ENCODE results near the gene CAAP1.

CAAP1 gene

DNA sequence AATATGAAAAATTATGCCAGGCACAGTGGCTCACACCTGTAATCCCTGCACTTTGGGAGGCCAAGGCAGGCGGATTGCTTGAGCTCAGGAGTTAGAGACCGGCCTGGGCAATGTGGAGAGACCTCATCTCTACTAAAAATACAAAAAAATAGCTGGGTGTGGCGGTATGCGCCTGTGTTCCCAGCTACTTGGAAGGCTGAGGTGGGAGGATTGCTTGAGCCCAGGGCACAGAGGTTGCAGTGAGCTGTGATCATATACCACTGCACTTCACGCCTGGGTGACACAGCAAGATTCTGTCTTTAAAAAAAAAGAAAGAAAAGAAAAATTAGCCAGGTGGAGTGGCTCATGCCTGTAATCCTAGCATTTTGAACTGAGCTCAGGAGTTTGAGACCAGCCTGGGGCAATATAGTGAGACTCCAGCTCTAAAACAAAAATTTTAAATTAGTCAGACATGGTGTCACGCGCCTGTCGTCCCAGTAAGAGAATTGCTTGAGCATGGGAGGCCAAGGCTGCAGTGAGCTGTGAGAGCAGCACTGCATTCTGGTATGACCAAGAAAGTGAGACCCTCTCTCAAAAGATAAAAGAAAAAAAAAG lies 36.4 kb upstream of the CAAP1 start:
- peaks cover 3% of the 10 kb centered on the region for H3K36me3 ChIP-seq (ENCODE audit: control insufficient read depth, insufficient read depth, low read length)
- H3K4me3 ChIP-seq (replicated peaks; ENCODE audit: low read depth, low read length): no peak overlapping the region
- no peaks in the 10 kb centered on the region for H3K27me3 ChIP-seq (replicated peaks; ENCODE audit: control insufficient read depth, insufficient read depth, low read length)
- TF ChIP-seq, protein P1, sequence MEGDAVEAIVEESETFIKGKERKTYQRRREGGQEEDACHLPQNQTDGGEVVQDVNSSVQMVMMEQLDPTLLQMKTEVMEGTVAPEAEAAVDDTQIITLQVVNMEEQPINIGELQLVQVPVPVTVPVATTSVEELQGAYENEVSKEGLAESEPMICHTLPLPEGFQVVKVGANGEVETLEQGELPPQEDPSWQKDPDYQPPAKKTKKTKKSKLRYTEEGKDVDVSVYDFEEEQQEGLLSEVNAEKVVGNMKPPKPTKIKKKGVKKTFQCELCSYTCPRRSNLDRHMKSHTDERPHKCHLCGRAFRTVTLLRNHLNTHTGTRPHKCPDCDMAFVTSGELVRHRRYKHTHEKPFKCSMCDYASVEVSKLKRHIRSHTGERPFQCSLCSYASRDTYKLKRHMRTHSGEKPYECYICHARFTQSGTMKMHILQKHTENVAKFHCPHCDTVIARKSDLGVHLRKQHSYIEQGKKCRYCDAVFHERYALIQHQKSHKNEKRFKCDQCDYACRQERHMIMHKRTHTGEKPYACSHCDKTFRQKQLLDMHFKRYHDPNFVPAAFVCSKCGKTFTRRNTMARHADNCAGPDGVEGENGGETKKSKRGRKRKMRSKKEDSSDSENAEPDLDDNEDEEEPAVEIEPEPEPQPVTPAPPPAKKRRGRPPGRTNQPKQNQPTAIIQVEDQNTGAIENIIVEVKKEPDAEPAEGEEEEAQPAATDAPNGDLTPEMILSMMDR (IDR thresholded peaks at IDR 0.05; ENCODE audit: insufficient read depth, low read length, poor library complexity, severe bottlenecking): no peak
- no peak for DNase-seq (ENCODE audit: extremely low read depth, insufficient read length)

DNA sequence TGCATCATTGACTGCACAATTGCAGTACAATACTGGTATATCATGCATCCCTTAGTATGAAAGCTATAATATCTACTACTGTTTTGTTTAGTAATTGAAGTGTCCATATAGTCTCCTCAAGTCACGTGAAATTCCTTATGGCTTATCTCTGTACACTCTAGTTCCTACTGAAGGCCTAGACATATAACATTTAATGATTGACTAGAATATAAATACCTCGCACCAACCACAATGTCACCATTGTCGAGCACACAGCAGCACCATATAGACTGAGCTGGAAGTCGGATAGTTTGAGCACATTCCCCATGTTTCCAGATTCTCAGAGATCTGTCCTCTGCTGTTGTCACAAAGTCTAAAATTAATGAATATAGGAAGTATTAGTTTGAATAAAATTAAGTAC lies 33.0 kb upstream of the CAAP1 start:
- peaks cover 6% of the 10 kb centered on the region for H3K36me3 ChIP-seq (ENCODE audit: control insufficient read depth, insufficient read depth, low read length)
- no peaks in the 10 kb centered on the region for H3K27me3 ChIP-seq (replicated peaks; ENCODE audit: control insufficient read depth, insufficient read depth, low read length)
- no peak overlapping the region for H3K4me3 ChIP-seq (replicated peaks; ENCODE audit: low read depth, low read length)
- no peak for DNase-seq (ENCODE audit: extremely low read depth, insufficient read length)
- TF ChIP-seq, protein P1 (IDR thresholded peaks at IDR 0.05; ENCODE audit: insufficient read depth, low read length, poor library complexity, severe bottlenecking): no peak

DNA sequence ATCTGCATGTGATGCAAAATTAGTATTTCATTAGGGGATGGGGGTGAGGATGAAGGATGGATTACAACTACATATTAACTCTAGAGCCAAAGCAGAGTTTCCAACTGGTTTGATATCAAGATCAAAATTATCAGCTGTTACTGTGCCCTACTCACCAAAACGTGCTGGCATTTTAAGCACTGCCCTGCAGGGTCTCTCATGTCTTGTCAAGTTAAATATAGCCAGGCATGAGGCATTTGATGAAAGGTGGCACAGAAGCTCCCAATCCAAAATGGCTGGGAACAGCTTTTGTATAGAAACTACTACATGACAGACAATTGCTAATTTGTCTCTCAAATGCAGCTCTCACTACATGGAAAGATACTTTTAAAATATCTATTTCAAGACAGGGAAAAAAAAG lies 27.1 kb upstream of the CAAP1 start:
- H3K36me3 ChIP-seq (ENCODE audit: control insufficient read depth, insufficient read depth, low read length): peaks cover 14% of the 10 kb centered on the region
- no peaks in the 10 kb centered on the region for H3K27me3 ChIP-seq (replicated peaks; ENCODE audit: control insufficient read depth, insufficient read depth, low read length)
- no peak overlapping the region for H3K4me3 ChIP-seq (replicated peaks; ENCODE audit: low read depth, low read length)
- TF ChIP-seq, protein P1 (IDR thresholded peaks at IDR 0.05; ENCODE audit: insufficient read depth, low read length, poor library complexity, severe bottlenecking): no peak
- no peak for DNase-seq (ENCODE audit: extremely low read depth, insufficient read length)

DNA sequence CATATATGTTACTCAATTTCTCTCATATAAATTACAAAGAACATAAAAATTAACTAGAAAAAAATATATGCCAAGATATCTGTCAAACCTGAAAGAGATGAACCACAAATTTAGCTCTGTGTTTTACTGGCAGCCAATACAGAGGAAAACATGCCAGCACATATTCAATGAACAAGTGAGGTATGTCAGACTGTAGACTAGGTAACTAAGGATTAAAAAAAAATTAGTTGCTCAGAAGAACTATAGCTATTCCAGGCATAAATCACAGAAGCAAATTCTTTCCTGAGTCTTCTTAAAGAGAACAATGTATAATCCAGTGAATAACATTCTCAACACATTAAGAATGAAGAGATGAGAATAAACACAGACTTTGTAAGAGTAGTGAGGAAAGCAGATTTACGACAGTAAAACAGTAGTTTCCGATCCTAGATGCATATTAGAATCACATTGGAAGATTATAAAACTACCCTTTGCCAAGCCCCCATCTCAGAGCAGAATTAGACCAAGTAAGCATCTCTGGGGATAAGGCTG lies 20.6 kb upstream of the CAAP1 start:
- TF ChIP-seq, protein P1 (IDR thresholded peaks at IDR 0.05; ENCODE audit: insufficient read depth, low read length, poor library complexity, severe bottlenecking): no peak
- no peak for DNase-seq (ENCODE audit: extremely low read depth, insufficient read length)
- Histone ChIP-seq H3K36me3 (ENCODE audit: control insufficient read depth, insufficient read depth, low read length) (peaks cover 6% of the 10 kb centered on the region), H3K4me3 (replicated peaks; ENCODE audit: low read depth, low read length) (no peak overlapping the region), H3K27me3 (replicated peaks; ENCODE audit: control insufficient read depth, insufficient read depth, low read length) (no peaks in the 10 kb centered on the region)

DNA sequence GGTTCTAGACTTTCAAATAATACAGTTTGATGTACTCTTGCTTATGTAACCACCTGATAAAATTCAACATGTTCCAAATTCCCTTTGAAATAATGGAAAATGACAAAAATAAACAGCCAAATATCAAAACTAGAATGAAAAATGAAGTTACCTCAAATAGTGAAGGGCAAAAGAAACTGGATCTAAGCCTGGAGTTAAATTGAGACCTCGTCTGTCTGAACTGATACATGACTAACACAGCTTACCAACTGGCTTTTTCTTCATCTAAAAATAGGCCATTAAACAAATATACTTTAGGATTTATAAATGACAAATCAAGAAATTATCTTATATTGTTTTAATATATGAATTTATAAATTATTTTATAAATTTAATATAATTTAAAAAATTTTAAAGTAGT lies 12.1 kb upstream of the CAAP1 start:
- H3K4me3 ChIP-seq (replicated peaks; ENCODE audit: low read depth, low read length): no peak overlapping the region
- H3K27me3 ChIP-seq (replicated peaks; ENCODE audit: control insufficient read depth, insufficient read depth, low read length): no peaks in the 10 kb centered on the region
- TF ChIP-seq, protein P1 (IDR thresholded peaks at IDR 0.05; ENCODE audit: insufficient read depth, low read length, poor library complexity, severe bottlenecking): no peak
- no peak for DNase-seq (ENCODE audit: extremely low read depth, insufficient read length)
- peaks cover 2% of the 10 kb centered on the region for H3K36me3 ChIP-seq (ENCODE audit: control insufficient read depth, insufficient read depth, low read length)

DNA sequence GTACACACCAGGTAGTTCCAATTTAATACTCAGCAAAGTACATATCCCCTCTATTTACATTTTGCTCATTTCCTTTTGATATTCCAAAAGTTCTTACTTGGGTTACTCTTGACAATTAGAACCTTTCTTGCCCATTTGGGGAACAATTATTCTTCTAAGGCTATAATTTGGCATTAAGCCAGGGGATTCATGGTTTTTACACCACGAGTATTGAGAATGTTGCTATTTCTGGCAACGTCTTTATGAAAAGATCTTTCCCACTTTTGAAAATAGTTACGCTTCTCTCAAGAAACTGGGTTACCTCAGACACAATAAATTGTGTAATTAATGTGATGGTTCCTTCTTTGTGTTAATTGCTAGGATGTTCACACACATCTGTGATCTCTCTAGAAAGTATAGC lies 11.5 kb upstream of the CAAP1 start:
- Histone ChIP-seq H3K27me3 (replicated peaks; ENCODE audit: control insufficient read depth, insufficient read depth, low read length) (no peaks in the 10 kb centered on the region), H3K4me3 (replicated peaks; ENCODE audit: low read depth, low read length) (no peak overlapping the region), H3K36me3 (ENCODE audit: control insufficient read depth, insufficient read depth, low read length) (peaks cover 2% of the 10 kb centered on the region)
- no peak for DNase-seq (ENCODE audit: extremely low read depth, insufficient read length)
- TF ChIP-seq, protein P1 (IDR thresholded peaks at IDR 0.05; ENCODE audit: insufficient read depth, low read length, poor library complexity, severe bottlenecking): no peak
